ENCODE data around the gene DOCK3. TPM values are rescaled to one million over a fixed set of nuclear protein-coding genes. Genes with fewer than 3 reads are reported as not detected.

DOCK3 gene
- total RNA-seq, 1 experiment from 2014 or later: 8.3 TPM

DNA sequence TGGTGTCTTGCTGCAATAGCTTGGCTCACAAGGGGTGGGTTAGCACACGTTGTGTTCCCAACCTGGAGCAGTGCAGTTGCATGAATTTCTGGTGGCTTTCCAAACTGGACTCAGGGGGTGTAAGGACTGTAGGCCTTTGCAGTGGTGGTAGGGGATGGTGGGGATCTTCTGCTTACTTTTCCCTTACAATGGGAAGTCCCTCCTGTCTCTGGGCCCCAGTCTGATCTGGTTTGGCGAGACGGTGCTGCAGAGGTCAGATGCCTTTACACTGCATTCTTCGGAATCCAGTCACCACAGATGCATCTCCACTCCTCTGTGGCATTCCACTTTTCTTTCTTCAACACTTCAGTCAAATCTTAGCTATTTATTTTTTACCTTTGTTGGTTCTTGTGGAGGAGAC, 132.1 kb downstream of the DOCK3 start:
- Mint-ChIP-seq H3K9me3 (peaks cover 30 to 31% of the 10 kb centered on the region in 2 experiments), H3K36me3 (ENCODE audit: insufficient read depth in 1 of 3, low read depth in 3 of 3) (peaks cover 23 to 32% (median 31%) of the 10 kb centered on the region in 3 experiments), H3K27ac (peak overlapping the region; percentile 19 to 84 (median 69); a peak in 5 of 7 replicates), H3K4me1 (peaks cover 20 to 24% of the 10 kb centered on the region in 2 experiments), H3K27me3 (ENCODE audit: low read depth) (no peaks in the 10 kb centered on the region; the same call in 1 of the 2 replicates), H3K4me3 (no peak overlapping the region)
- no peak overlapping the region for H3K27ac ChIP-seq (ENCODE audit: insufficient read length, low read depth, low read length)
- H4K8ac ChIP-seq (replicated peaks; ENCODE audit: insufficient read length, low read depth, low read length): no peak overlapping the region
- no peak overlapping the region for H3K14ac ChIP-seq (ENCODE audit: insufficient read depth, low read length)
- no peak overlapping the region for H3K4ac ChIP-seq (ENCODE audit: low read depth, low read length)
- no peaks in the 10 kb centered on the region for H3K27me3 ChIP-seq (ENCODE audit: insufficient read depth, low read length)
- no peak overlapping the region for H2BK15ac ChIP-seq (ENCODE audit: low read depth, low read length)
- H3K4me1 ChIP-seq (ENCODE audit: insufficient read depth, low read length): peaks cover 7% of the 10 kb centered on the region; the same call in 1 of the 2 replicates
- no CpG with 5 or more reads among the region's 4 CpGs for WGBS (ENCODE audit: extremely low coverage, insufficient read length, low lambda C conversion rate)
- no peaks in the 10 kb centered on the region for H3K79me1 ChIP-seq (ENCODE audit: insufficient read depth, low read depth, low read length, poor library complexity, severe bottlenecking)
- H3K18ac ChIP-seq (ENCODE audit: insufficient read length, low read depth, low read length): peak overlapping the region; percentile 14
- no peak overlapping the region for H2AK5ac ChIP-seq (ENCODE audit: insufficient read length, low read length)
- DNase-seq: peak; percentile 57
- H3K56ac ChIP-seq (ENCODE audit: insufficient read length, low read depth, low read length): no peak overlapping the region
- no peak overlapping the region for H3K4me2 ChIP-seq (ENCODE audit: insufficient read depth, insufficient read length, low read length)
- no peak overlapping the region for H3K9ac ChIP-seq (ENCODE audit: extremely low read depth, insufficient read length, low read length)
- no peak overlapping the region for H2BK5ac ChIP-seq (ENCODE audit: insufficient read length, low read length)
- H3K23me2 ChIP-seq (ENCODE audit: insufficient read length, low read depth, low read length, poor library complexity, severe bottlenecking): no peaks in the 10 kb centered on the region
- H3K23ac ChIP-seq (ENCODE audit: insufficient read length, low read depth, low read length): no peak overlapping the region
- H2BK12ac ChIP-seq (ENCODE audit: insufficient read length, low read depth, low read length): no peak overlapping the region
- H3T11ph ChIP-seq (ENCODE audit: low read length): no peak overlapping the region
- H4K5ac ChIP-seq (ENCODE audit: insufficient read length, low read depth, low read length): no peak overlapping the region
- no peak overlapping the region for H2AFZ ChIP-seq (ENCODE audit: low read length)
- H3K79me2 ChIP-seq (ENCODE audit: insufficient read depth, low read length): no peaks in the 10 kb centered on the region
- TF ChIP-seq CTCF (conservative IDR thresholded peaks at IDR 0.05): no peak
- H4K20me1 ChIP-seq (ENCODE audit: control insufficient read depth, insufficient read depth, insufficient read length): no peaks in the 10 kb centered on the region
- H4K91ac ChIP-seq (ENCODE audit: insufficient read length, low read depth, low read length): no peak overlapping the region
- H3K9me3 ChIP-seq (ENCODE audit: control insufficient read depth, low read depth, low read length): peaks cover under 1% of the 10 kb centered on the region
- H2BK120ac ChIP-seq (ENCODE audit: low read depth, low read length, poor library complexity, severe bottlenecking): no peak overlapping the region
- H2BK20ac ChIP-seq (ENCODE audit: low read depth, low read length, poor library complexity, severe bottlenecking): no peak overlapping the region

Data from H9 (cell line).